Neural progenitor cell (in vitro differentiated cells): ENCODE measurements around the gene SPSB4.

Experiments used
- EZH2 ChIP-seq: fragments of 200-600 bp; sonication (generic); IDR thresholded peaks from 2 replicates; pipeline ENCODE4 v1.6.1; 2017; ENCODE audit warnings: antibody characterized with exemption, mild to moderate bottlenecking, moderate library complexity
- EZH2phosphoT487 ChIP-seq: fragments of 200-600 bp; sonication (generic); IDR thresholded peaks from 2 replicates; pipeline ENCODE4 v1.6.1; 2017; ENCODE audit warnings: antibody characterized with exemption
- TF ChIP-seq, protein P1 (sequence below): fragments of 200-600 bp; sonication (generic); IDR thresholded peaks from 2 replicates; pipeline ENCODE4 v1.5.1; 2017; ENCODE audit warnings: antibody characterized with exemption, mild to moderate bottlenecking

DNA sequence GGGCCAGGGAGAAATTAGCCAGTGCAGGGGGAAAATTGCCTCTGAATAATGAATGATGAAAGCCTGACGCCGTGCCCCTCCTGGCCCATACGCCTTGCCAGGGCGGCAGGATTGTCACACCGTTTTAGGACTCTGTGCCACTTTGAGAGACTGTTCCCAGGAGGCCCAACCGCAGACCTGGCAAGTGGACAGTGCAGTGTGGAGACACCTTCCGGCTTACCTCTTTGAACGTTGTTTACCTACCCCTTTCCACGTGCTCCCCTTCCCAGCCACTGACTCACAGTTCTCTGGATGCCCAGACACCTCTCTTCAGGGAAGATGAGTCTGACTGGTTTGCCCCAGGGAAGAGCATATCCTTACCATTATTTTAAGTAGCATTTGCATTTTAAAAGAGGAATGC is 96.5 kb downstream of the SPSB4 start:
- no peak for TF ChIP-seq EZH2
- TF ChIP-seq, protein P1, sequence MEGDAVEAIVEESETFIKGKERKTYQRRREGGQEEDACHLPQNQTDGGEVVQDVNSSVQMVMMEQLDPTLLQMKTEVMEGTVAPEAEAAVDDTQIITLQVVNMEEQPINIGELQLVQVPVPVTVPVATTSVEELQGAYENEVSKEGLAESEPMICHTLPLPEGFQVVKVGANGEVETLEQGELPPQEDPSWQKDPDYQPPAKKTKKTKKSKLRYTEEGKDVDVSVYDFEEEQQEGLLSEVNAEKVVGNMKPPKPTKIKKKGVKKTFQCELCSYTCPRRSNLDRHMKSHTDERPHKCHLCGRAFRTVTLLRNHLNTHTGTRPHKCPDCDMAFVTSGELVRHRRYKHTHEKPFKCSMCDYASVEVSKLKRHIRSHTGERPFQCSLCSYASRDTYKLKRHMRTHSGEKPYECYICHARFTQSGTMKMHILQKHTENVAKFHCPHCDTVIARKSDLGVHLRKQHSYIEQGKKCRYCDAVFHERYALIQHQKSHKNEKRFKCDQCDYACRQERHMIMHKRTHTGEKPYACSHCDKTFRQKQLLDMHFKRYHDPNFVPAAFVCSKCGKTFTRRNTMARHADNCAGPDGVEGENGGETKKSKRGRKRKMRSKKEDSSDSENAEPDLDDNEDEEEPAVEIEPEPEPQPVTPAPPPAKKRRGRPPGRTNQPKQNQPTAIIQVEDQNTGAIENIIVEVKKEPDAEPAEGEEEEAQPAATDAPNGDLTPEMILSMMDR: no peak
- TF ChIP-seq EZH2phosphoT487: no peak
